GM23248 (cell line): ENCODE measurements around the gene SCLT1. TPM values are rescaled to one million over a fixed set of nuclear protein-coding genes. Genes with fewer than 3 reads are reported as not detected.

Experiments used
- DNase-seq: peaks from one replicate; pipeline ENCODE4 v3.0.0-alpha.2; 2015
- H2AFZ ChIP-seq: fragments of 200-600 bp; sonication (generic); 2 replicates; pipeline ENCODE4 v1.6.1; 2016; ENCODE audit warnings: antibody characterized with exemption
- H3F3A ChIP-seq: fragments of 200-600 bp; sonication (generic); 2 replicates; pipeline ENCODE4 v1.6.1; 2016; ENCODE audit warnings: mild to moderate bottlenecking, antibody characterized with exemption, mixed run types; ENCODE audit not compliant: insufficient read depth
- H3K27ac ChIP-seq: fragments of 200-600 bp; sonication (generic); 2 replicates; pipeline ENCODE4 v1.5.1; 2016; ENCODE audit warnings: mild to moderate bottlenecking
- H3K27me3 ChIP-seq: fragments of 200-600 bp; sonication (generic); replicated peaks from 2 replicates; pipeline ENCODE4 v1.6.1; 2016; ENCODE audit warnings: mild to moderate bottlenecking; ENCODE audit not compliant: insufficient read depth
- H3K36me3 ChIP-seq: fragments of 200-600 bp; sonication (generic); 2 replicates; pipeline ENCODE4 v1.6.1; 2016; ENCODE audit warnings: low read depth, mild to moderate bottlenecking
- H3K4me1 ChIP-seq: fragments of 200-600 bp; sonication (generic); 2 replicates; pipeline ENCODE4 v1.6.1; 2016; ENCODE audit warnings: mild to moderate bottlenecking; ENCODE audit not compliant: insufficient read depth
- H3K4me2 ChIP-seq: fragments of 200-600 bp; sonication (generic); one replicate; pipeline ENCODE4 v1.6.1; 2016; ENCODE audit warnings: mild to moderate bottlenecking; ENCODE audit not compliant: unreplicated experiment
- H3K4me3 ChIP-seq: fragments of 200-600 bp; sonication (generic); 2 replicates; pipeline ENCODE4 v1.5.1; 2016; ENCODE audit warnings: mild to moderate bottlenecking
- H3K79me2 ChIP-seq: fragments of 200-600 bp; sonication (generic); 2 replicates; pipeline ENCODE4 v1.6.1; 2016; ENCODE audit warnings: mild to moderate bottlenecking; ENCODE audit not compliant: insufficient read depth
- H3K9ac ChIP-seq: fragments of 200-600 bp; sonication (generic); 2 replicates; pipeline ENCODE4 v1.6.1; 2016; ENCODE audit warnings: mild to moderate bottlenecking
- H3K9me2 ChIP-seq: fragments of 200-600 bp; sonication (generic); 2 replicates; pipeline ENCODE4 v1.6.1; 2016; ENCODE audit warnings: mixed run types, mild to moderate bottlenecking, moderate library complexity; ENCODE audit not compliant: insufficient read depth
- H3K9me3 ChIP-seq: fragments of 200-600 bp; sonication (generic); one replicate; pipeline ENCODE4 v1.6.1; 2017; ENCODE audit warnings: low read depth
- H4K20me1 ChIP-seq: fragments of 200-600 bp; sonication (generic); 2 replicates; pipeline ENCODE4 v1.6.0; 2016; ENCODE audit not compliant: insufficient read depth
- EZH2 ChIP-seq: fragments of 200-600 bp; sonication (generic); IDR thresholded peaks from 2 replicates; pipeline ENCODE4 v1.6.1; 2018; ENCODE audit warnings: antibody characterized with exemption, mild to moderate bottlenecking; ENCODE audit not compliant: insufficient read depth, poor library complexity, severe bottlenecking
- EZH2phosphoT487 ChIP-seq: fragments of 200-600 bp; sonication (generic); IDR thresholded peaks from 2 replicates; pipeline ENCODE4 v1.6.1; 2018; ENCODE audit warnings: antibody characterized with exemption, moderate library complexity, mild to moderate bottlenecking, low read depth; ENCODE audit not compliant: insufficient read depth
- WGBS, 2 experiments: methylation state at CpG; one replicate each; pipeline ENCODE4 v1.1.6; 2015 to 2017; ENCODE audit warnings: low lambda C conversion rate in 2 of 2, low coverage in 1 of 2; ENCODE audit errors: missing lambda C conversion rate in 2 of 2; 5-methylcytosine and 5-hydroxymethylcytosine counted together
- in situ Hi-C: fragments of 300-500 bp; cut with MboI; formaldehyde crosslinking; loops from 2 replicates; pipeline ENCODE4 v1.15.0; 2020
- polyA plus RNA-seq: library from polyadenylated mRNA; unstranded; fragments of >200 nt; fragmentation: Nextera tagmentation; extraction: Ambion mirVana; gene quantifications from 2 replicates; pipeline ENCODE4 v1.2.1, GENCODE V29; 2016
- total RNA-seq: library from RNA; depleted of rRNA; stranded (reverse); fragments of >200 nt; shearing (Covaris generic); gene quantifications from 2 replicates; pipeline ENCODE4 v1.2.3, GENCODE V29; 2014

The SCLT1 gene
- total and polyA plus RNA-seq, 2 experiments from 2014 or later = 7.3 to 9.0 TPM

- WGBS, 2 experiments = 92 to 100% methylated on average over 1 of the region's 1 CpG
These were observed 47.0 kb downstream of the SCLT1 start for GRCh38 chr4:129046055-129046959.

GRCh38 chr4:129043523-129043922 is 49.8 kb downstream of the SCLT1 start:
- no peak for TF ChIP-seq EZH2
- no peak for TF ChIP-seq EZH2phosphoT487
- Histone ChIP-seq H3K9ac (no peak overlapping the region), H3K4me1 (no peaks in the 10 kb centered on the region), H3F3A (no peaks in the 10 kb centered on the region), H3K27ac (no peak overlapping the region), H3K9me3 (no peaks in the 10 kb centered on the region), H3K4me2 (no peak overlapping the region), H4K20me1 (no peaks in the 10 kb centered on the region), H3K9me2 (no peaks in the 10 kb centered on the region), H3K4me3 (no peak overlapping the region), H3K36me3 (0 out of 2 replicates have a peak, but pooled peaks cover 4% of the 10 kb centered on the region), H3K27me3 (no peaks in the 10 kb centered on the region), H2AFZ (no peak overlapping the region), H3K79me2 (no peaks in the 10 kb centered on the region)
- in situ Hi-C loops = no loop called here
- peak; percentile 48 for DNase-seq

More at GRCh38 chr4:129046055-129046959, 47.0 kb downstream of the SCLT1 start:
- no peaks in the 10 kb centered on the region for H3K4me1 ChIP-seq
- H3K4me2 ChIP-seq = no peak overlapping the region
- H3K4me3 ChIP-seq = no peak overlapping the region
- no peaks in the 10 kb centered on the region for H3K79me2 ChIP-seq
- H2AFZ ChIP-seq = no peak overlapping the region
- no peaks in the 10 kb centered on the region for H4K20me1 ChIP-seq
- H3K36me3 ChIP-seq = no peaks in the 10 kb centered on the region
- H3K27me3 ChIP-seq = no peaks in the 10 kb centered on the region
- no peaks in the 10 kb centered on the region for H3F3A ChIP-seq
- H3K9me2 ChIP-seq = no peaks in the 10 kb centered on the region
- no peaks in the 10 kb centered on the region for H3K9me3 ChIP-seq
- no peak overlapping the region for H3K27ac ChIP-seq
- in situ Hi-C loops = no loop called here
- no peak for DNase-seq
- no peak overlapping the region for H3K9ac ChIP-seq
- TF ChIP-seq EZH2 (no peak), EZH2phosphoT487 (no peak)

GRCh38 chr4:129040471-129040870 is 52.9 kb downstream of the SCLT1 start:
- H3F3A ChIP-seq = no peaks in the 10 kb centered on the region
- DNase-seq = no peak
- 95 to 99% methylated on average over 2 of the region's 2 CpGs for WGBS, 2 experiments
- H3K27ac ChIP-seq = no peak overlapping the region
- no peaks in the 10 kb centered on the region for H3K4me1 ChIP-seq
- H3K9ac ChIP-seq = no peak overlapping the region
- H4K20me1 ChIP-seq = no peaks in the 10 kb centered on the region
- H3K27me3 ChIP-seq = no peaks in the 10 kb centered on the region
- H3K9me3 ChIP-seq = no peaks in the 10 kb centered on the region
- H3K79me2 ChIP-seq = no peaks in the 10 kb centered on the region
- in situ Hi-C loops = no loop called here
- 0 out of 2 replicates have a peak, but pooled peaks cover 4% of the 10 kb centered on the region for H3K36me3 ChIP-seq
- no peak overlapping the region for H2AFZ ChIP-seq
- H3K4me3 ChIP-seq = no peak overlapping the region
- H3K4me2 ChIP-seq = no peak overlapping the region
- no peaks in the 10 kb centered on the region for H3K9me2 ChIP-seq
- TF ChIP-seq EZH2 (no peak), EZH2phosphoT487 (no peak)

GRCh38 chr4:129037093-129037492 is 56.2 kb downstream of the SCLT1 start:
- in situ Hi-C loops = no loop called here
- TF ChIP-seq EZH2phosphoT487 (no peak), EZH2 (no peak)
- Histone ChIP-seq H3K27me3 (no peaks in the 10 kb centered on the region), H3K4me3 (no peak overlapping the region), H3K4me2 (no peak overlapping the region), H3F3A (no peaks in the 10 kb centered on the region), H3K4me1 (no peaks in the 10 kb centered on the region), H3K79me2 (no peaks in the 10 kb centered on the region), H3K27ac (no peak overlapping the region), H3K9ac (no peak overlapping the region), H4K20me1 (no peaks in the 10 kb centered on the region), H3K9me2 (no peaks in the 10 kb centered on the region), H3K9me3 (no peaks in the 10 kb centered on the region), H3K36me3 (0 out of 2 replicates have a peak, but pooled peaks cover 4% of the 10 kb centered on the region), H2AFZ (no peak overlapping the region)
- WGBS, 2 experiments = 94 to 96% methylated on average over 1 of the region's 1 CpG
- DNase-seq = no peak
